Mucosa of descending colon (tissue), 3 donors: ENCODE data around the gene SH3RF3. TPM values are rescaled to one million over a fixed set of nuclear protein-coding genes. Genes with fewer than 3 reads are reported as not detected.

ENCODE experiments used
- ATAC-seq: fragments of 200-7000 bp; cut with Tn5 transposase; one replicate; pipeline ENCODE4 v1.9.1; 2020; ENCODE audit warnings: mild to moderate bottlenecking, moderate library complexity
- DNase-seq, 3 donors: peaks; one replicate each; pipeline ENCODE4 v3.0.0-alpha.2; 2020
- H3K36me3 ChIP-seq: fragments of 200-600 bp; one replicate; pipeline ENCODE4 v1.8.0; 2021; ENCODE audit warnings: low read depth, mild to moderate bottlenecking
- H3K4me1 ChIP-seq: fragments of 200-600 bp; one replicate; pipeline ENCODE4 v1.8.0; 2021; ENCODE audit warnings: low read depth, mild to moderate bottlenecking
- H3K4me3 ChIP-seq: fragments of 200-600 bp; one replicate; pipeline ENCODE4 v1.8.0; 2021; ENCODE audit warnings: mild to moderate bottlenecking
- H3K9me3 ChIP-seq: fragments of 200-600 bp; one replicate; pipeline ENCODE4 v1.8.0; 2021; ENCODE audit warnings: mild to moderate bottlenecking
- CTCF ChIP-seq: fragments of 200-600 bp; IDR thresholded peaks from one replicate; pipeline ENCODE4 v1.8.0; 2022; ENCODE audit warnings: antibody characterized with exemption, mild to moderate bottlenecking
- intact Hi-C, 2 donors: fragments of 100-400 bp; cut with DNase I in 1 of 2; cut with micrococcal nuclease in 1 of 2; formaldehyde crosslinking; loops; one replicate each; pipeline versions ENCODE4 v1.11.0 to v1.11.1; 2022; cut with DNase I, micrococcal nuclease
- total RNA-seq, 3 donors: library from RNA; stranded (reverse); fragmentation: NEBNext Ultra II Directional in 2 of 3; extraction: Animal tissue kit (Norgen Biotek cat#: 25700) in 2 of 3; gene quantifications; one replicate each; pipeline versions ENCODE4 v1.2.1 to v1.2.4, GENCODE V29; 2021 to 2023
- donor health status: DM: no; HTN: no; CAD: no; lungs with moderate emphysema.
- donor health status: DM: no; HTN: no; CAD: no.
- donor health status: DM: no; HTN: yes; CAD: no.

SH3RF3 gene
- total RNA-seq, 3 donors from 2014 or later = 1.9 to 3.7 (median 3.0) TPM

GRCh38 chr2:109376115-109376514, 247.1 kb downstream of the SH3RF3 start:
- ATAC-seq = peak; percentile 79
- DNase-seq = peak in 2 of 3 donors; percentile 42 to 44
- no peak for TF ChIP-seq CTCF
- no peaks in the 10 kb centered on the region for H3K9me3 ChIP-seq
- intact Hi-C loops = no loop called here
- peaks cover 4% of the 10 kb centered on the region for H3K4me1 ChIP-seq
- no peak overlapping the region for H3K4me3 ChIP-seq
- no peaks in the 10 kb centered on the region for H3K36me3 ChIP-seq

GRCh38 chr2:109376796-109377495, 247.9 kb downstream of the SH3RF3 start:
- no peak overlapping the region for H3K4me3 ChIP-seq
- H3K4me1 ChIP-seq = peaks cover 4% of the 10 kb centered on the region
- no peaks in the 10 kb centered on the region for H3K36me3 ChIP-seq
- no peaks in the 10 kb centered on the region for H3K9me3 ChIP-seq
- DNase-seq (no peak), ATAC-seq (no peak)
- TF ChIP-seq CTCF = no peak
- intact Hi-C loops = no loop called here

- H3K9me3 ChIP-seq = no peaks in the 10 kb centered on the region
- ATAC-seq = no peak
- H3K4me1 ChIP-seq = peaks cover 4% of the 10 kb centered on the region
- TF ChIP-seq CTCF = no peak
- H3K36me3 ChIP-seq = no peaks in the 10 kb centered on the region
- H3K4me3 ChIP-seq = no peak overlapping the region
- intact Hi-C loops = no loop called here
- DNase-seq = no peak
Observed at GRCh38 chr2:109377976-109378375, 249.0 kb downstream of the SH3RF3 start.

GRCh38 chr2:109378682-109379081, 249.7 kb downstream of the SH3RF3 start:
- Histone ChIP-seq H3K9me3 (no peaks in the 10 kb centered on the region), H3K4me3 (no peak overlapping the region), H3K4me1 (peaks cover 4% of the 10 kb centered on the region), H3K36me3 (no peaks in the 10 kb centered on the region)
- no peak for TF ChIP-seq CTCF
- DNase-seq (no peak), ATAC-seq (no peak)
- intact Hi-C loops = no loop called here

- peaks cover 4% of the 10 kb centered on the region for H3K4me1 ChIP-seq
- DNase-seq (no peak), ATAC-seq (no peak)
- no peak for TF ChIP-seq CTCF
- intact Hi-C loops = no loop called here
- no peak overlapping the region for H3K4me3 ChIP-seq
- H3K36me3 ChIP-seq = no peaks in the 10 kb centered on the region
- H3K9me3 ChIP-seq = no peaks in the 10 kb centered on the region
Observed at GRCh38 chr2:109379507-109379906, 250.5 kb downstream of the SH3RF3 start.
